Measurements from ENCODE around the gene G3BP1. TPM values are rescaled to one million over a fixed set of nuclear protein-coding genes. Genes with fewer than 3 reads are reported as not detected.
"Not testable (repeated sequence)": the region's sequence is repeated elsewhere in the genome, so short reads cannot be mapped to it uniquely, and the experiment has no call there.

The G3BP1 gene
- total RNA-seq, 1 donor from 2014 or later = 186 TPM

GRCh38 chr5:151751593-151751992 lies 20.2 kb upstream of the G3BP1 start:
- DNase-seq (ENCODE audit: low spot score) = no peak

DNA sequence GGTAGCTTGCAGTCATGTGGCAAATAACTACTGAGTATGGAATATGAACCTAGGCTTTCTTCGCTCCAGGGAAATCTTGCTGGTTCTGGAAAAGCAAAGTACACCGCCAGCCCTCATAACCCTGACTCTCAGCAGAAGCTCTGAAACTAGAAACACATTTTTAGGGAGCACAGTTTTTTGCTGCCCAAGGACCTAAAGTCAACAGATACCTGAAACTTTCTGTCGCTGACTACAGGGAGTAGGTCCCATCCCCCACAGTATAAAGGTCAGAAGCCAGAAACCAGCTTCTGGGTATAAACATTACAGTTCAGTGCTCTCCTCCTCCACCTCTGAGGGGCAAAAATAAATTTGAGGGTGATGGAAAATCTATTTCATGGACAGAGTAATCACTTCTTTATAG lies 16.4 kb upstream of the G3BP1 start:
- DNase-seq (ENCODE audit: low spot score) = no peak

DNA sequence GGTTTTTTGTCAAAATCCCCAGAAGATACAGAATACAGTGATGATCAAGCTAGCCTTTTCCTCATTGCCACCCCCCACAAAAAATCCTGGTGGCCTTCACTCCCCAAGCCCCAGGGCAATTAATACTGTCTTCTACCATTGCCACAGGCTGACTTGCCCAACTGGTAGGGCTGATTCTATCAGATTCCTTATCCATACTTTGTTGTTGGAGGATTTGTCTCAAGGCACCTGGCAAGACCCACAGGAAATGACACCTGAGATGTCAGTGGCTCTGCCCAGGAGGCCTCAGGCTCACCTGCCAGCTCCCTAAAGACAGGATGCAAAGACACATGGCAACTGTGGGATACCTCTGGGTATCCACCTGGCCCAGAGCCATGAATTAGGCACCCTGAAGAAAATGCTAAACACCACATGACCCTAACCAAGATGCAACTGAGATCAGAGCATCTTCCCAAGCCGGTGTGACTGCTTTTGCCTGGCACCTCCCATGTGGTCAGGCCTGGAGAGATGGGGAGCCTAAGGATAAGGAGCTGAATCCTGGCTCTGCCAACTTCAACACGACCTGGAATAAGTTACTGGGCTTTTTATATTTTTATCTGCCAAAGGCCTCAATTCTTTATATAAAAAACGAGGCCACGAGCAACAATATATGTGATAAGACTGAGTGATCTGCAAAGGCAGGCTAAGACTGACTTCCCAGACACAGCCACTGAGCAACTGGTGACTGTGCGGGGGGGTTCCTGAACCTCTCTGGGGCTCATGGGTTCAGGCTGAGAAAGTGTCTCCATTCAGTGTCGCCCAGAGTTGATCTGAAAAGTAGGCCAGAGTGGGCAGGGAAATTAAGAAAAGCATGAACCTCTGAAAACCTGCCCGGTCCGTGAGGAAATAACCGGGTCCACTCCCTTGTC lies 14.3 kb upstream of the G3BP1 start:
- no peak for DNase-seq (ENCODE audit: low spot score)

- no peak for DNase-seq (ENCODE audit: low spot score)
Observed at GRCh38 chr5:151758141-151758429, 13.7 kb upstream of the G3BP1 start.

- DNase-seq (ENCODE audit: low spot score) = peak; percentile 98
Observed at GRCh38 chr5:151758430-151759241, 13.1 kb upstream of the G3BP1 start, which contains the start of gene ATOX1. ATOX1 (minus strand) TSS chr5:151758631; CDS start chr5:151758551, 80 bp downstream.

- DNase-seq (ENCODE audit: low spot score) = no peak
Observed at GRCh38 chr5:151764801-151765200, 7.0 kb upstream of the G3BP1 start.

DNA sequence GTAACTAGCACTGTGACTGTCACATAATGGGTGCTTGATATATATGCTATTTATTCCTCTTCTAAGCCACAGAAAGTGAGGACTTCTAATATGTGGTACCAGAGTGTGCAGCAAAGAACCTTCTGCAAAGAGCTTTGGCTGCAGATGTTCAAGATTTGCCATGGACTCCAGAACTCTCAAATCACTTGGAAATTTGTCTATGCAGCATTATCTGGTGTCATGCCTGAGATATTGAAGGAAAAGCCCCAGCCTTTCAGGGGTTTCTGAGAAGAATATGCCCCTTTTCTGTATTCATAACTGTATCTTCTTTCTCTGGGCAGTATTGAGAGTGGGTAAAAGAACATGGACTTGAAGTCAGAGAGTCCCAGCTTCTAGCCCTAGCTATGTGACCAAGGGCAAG lies 4.8 kb upstream of the G3BP1 start:
- no peak for DNase-seq (ENCODE audit: low spot score)

GRCh38 chr5:151770383-151771258 lies 1.1 kb upstream of the G3BP1 start:
- no peak for DNase-seq (ENCODE audit: low spot score)

- no peak for DNase-seq (ENCODE audit: low spot score)
Observed at GRCh38 chr5:151772029-151772845, 483 bp downstream of the G3BP1 start.

DNA sequence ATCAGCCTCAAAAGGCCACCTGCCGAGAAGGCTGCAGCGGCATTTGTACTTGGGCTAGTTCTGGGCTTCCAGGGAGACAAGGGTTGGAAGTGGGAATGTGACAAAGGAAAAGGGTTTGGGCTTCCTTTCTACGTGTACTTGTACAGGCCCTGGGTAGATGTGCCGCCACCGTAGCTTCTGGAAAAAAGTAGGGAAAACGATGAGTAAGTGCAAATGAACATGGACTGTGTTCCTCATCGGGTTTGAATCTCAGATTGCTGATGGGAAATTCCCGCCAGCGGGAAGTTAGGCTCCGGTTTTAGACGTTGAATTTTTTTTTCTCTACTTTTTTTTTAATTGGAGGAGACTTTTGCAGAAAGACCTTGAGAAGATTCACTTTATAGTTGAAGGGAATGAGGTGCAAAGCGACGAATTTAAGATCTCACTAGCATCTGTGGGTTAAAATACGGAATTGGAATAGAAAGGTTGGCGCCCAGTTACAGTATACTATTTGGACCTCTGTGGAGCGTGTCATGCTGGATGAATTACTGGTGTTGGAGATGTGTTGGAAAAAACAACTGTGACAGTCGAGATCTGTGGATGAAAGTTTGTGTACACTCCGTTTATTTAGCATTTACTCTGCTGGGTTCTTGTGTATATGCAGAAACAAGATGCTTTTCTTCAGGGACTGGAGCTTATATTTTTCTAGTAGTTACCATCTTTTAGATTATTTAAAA lies 1.2 kb downstream of the G3BP1 start:
- no peak for DNase-seq (ENCODE audit: low spot score)

DNA sequence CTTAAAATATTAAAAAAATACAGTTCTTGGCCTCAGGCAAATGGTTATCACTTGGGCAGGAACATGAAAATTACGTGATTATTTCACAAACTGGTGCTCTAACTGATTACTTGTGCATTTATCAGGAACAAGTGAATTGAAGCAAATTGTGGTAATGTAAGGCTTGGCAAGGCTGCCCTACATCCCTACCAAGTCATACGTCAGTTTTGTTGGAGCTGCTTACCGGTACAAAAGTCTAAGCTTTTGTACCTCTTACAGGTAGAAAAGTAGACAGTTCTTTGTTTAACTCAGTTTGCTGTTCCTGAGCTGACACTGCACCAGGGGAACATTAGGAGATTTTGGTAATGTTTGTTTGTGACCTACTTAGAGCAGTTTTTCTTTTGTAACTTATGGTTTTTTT lies 2.2 kb downstream of the G3BP1 start:
- no peak for DNase-seq (ENCODE audit: low spot score)

- no peak for DNase-seq (ENCODE audit: low spot score)
Observed at GRCh38 chr5:151775025-151775606, 3.4 kb downstream of the G3BP1 start.

DNA sequence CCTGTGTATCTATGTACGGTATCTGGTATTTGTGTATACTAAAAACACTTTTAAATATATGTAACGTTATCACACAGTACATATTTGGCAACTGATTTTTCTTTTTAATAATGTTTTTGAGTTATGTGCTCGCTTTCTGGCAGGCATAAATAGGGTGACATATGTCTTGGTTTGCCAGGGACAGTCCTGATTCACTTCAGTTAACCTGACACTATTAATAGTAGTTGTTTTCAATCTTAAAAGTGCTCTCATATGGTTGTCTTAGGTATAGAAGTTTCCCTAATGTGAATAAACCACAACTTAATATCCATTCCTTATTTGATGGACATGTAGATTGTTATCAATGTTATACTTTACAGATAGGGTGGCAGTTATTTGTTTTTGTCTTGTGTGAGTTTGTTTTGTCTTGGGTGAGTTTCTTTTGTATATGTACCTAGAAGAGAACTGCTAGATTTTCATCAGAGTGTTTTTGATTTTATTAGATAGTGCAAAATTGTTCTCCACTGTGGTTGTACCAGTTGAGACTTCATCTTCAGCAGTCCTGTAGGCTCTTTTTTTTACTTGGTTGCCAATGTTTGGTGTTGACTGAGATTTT lies 7.9 kb downstream of the G3BP1 start:
- no peak for DNase-seq (ENCODE audit: low spot score)

DNA sequence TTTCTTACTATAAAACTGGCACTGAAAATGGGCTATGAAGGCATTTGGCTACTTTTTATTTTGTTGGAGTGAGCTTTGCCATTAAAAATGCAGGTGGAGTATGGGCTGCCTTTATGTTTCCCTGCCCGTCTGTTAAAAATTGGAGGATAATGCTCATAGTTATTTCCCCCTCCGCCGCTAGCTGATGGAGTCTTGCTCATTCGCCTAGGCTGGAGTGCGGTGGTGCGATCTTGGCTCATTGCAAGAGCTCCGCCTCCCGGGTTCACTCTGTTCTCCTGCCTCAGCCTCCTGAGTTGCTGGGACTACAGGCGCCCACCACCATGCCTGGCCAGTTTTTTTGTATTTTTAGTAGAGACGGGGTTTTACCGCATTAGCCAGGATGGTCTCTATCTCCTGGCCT lies 8.6 kb downstream of the G3BP1 start:
- DNase-seq (ENCODE audit: low spot score) = no peak

DNA sequence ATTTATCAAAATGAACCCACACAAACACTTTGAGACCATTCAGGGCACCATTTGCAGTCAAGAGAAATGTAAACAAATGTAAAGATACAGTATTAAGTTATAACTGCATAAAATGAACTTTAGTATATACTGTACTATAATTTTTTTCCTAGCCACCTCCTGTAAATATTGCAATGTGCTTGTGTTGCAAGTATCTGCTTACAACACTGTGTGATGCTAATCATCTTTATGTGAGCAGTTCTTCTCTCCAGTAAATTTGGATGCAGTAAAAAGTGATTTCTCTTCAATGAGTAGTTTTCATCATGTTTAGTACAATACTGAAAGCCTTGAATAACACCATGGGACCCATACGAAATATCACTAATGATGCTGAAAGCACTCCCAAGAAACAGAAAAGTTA lies 9.4 kb downstream of the G3BP1 start:
- DNase-seq (ENCODE audit: low spot score) = no peak

- DNase-seq (ENCODE audit: low spot score) = not testable (repeated sequence)
Observed at GRCh38 chr5:151783664-151784063, 11.9 kb downstream of the G3BP1 start.

DNA sequence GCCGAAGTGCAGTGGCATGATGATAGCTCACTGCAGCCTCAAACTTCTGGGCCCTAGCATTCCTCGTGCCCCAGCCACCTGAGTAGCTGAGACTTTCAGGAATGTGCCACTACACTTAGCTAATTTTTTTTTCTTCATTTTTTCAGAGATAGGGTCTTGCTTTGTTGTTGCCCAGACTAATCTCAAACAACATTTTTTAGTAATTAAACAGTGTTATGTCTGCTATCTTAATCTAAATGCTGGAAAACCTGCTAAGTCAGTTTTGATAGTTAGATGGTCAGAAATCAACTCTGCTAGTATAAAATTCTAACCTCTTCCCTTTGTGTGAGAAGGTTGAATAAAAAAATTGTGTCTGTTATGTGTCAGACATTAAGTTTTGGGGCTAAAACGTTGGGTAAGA lies 12.4 kb downstream of the G3BP1 start:
- DNase-seq (ENCODE audit: low spot score) = no peak

GRCh38 chr5:151786468-151786867 lies 14.7 kb downstream of the G3BP1 start:
- DNase-seq (ENCODE audit: low spot score) = no peak

GRCh38 chr5:151787817-151788216 lies 16.1 kb downstream of the G3BP1 start:
- DNase-seq (ENCODE audit: low spot score) = no peak
